NCI-H2081 (cell line): ENCODE data around the gene XRCC5.

Experiments
- DNase-seq, 2 experiments: peaks; one replicate each; lab custom pipeline; 2025; lab: John Stamatoyannopoulos, UW

XRCC5 gene

DNA sequence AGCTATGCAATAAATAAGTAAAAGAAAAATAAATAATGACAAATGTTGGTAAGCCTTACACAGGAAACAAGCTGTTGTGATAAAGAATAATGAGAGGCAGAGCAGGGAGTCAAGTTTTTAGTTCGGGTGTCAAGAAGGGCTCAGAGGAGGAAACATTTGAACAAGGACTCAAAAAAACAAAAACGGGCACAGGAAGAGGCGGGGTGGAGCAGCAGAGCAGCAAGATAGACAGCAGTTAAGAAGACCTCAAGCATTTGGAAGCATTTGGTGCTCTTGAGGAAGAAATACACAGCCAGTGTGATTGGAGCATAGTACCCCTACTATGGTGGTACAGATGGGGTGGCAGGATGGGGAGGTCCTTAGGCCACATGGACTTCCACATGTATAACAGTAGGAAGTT, 24.6 kb upstream of the XRCC5 start:
- no peak for DNase-seq

DNA sequence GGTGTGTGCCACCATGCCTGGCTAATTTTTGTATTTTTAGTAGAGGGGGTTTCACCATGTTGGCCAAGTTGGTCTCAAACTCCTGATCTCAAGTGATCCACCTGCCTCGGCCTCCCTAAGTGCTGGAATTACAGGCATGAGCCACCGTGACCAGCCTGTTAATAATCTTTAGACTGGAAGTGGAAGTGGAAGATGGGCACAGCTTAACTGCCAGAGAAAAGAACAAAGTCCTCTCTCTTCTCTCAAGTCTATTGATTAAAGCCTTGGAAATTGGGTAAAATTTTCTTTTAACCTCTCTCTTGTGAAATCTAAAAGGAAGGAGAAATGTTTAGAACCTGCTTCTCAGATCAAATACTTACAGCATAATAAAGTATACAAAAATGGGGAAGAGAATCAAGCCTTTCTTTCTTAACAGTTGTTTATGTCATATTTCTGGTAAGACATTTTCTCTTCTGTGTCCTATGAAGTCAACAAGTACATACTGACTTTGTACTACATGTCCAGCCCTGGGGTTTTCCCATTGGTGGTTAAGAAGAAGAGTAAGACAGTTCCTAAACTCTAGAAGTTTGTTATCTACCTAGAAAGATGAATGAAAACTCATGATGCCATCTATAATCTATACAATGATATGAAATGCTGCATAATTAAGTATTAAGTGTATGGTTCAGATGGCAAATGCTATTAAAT, 22.8 kb upstream of the XRCC5 start:
- DNase-seq, result no peak

DNA sequence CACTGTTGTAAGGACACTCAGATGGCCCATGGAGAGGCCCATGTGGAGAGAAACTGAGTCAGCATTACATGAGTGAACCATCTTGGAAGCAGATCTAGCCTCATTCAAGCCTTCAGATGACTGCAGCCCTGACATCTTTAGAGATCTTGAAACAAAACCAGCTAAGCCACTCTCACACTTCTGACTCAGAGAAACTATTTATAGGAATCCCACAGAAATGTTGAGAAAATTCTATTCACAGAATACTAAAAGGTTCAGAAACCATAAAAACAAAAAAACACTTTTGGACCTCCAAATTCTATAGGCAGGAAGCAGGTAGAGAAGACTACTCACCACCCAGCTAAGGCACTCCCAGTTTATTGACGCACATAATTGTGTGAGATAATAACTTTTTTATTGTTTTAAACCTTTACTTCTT, 18.8 kb upstream of the XRCC5 start:
- no peak for DNase-seq

GRCh38 chr2:216092646-216093045, 16.5 kb upstream of the XRCC5 start:
- no peak for DNase-seq

GRCh38 chr2:216094701-216095100, 14.4 kb upstream of the XRCC5 start:
- no peak for DNase-seq

DNA sequence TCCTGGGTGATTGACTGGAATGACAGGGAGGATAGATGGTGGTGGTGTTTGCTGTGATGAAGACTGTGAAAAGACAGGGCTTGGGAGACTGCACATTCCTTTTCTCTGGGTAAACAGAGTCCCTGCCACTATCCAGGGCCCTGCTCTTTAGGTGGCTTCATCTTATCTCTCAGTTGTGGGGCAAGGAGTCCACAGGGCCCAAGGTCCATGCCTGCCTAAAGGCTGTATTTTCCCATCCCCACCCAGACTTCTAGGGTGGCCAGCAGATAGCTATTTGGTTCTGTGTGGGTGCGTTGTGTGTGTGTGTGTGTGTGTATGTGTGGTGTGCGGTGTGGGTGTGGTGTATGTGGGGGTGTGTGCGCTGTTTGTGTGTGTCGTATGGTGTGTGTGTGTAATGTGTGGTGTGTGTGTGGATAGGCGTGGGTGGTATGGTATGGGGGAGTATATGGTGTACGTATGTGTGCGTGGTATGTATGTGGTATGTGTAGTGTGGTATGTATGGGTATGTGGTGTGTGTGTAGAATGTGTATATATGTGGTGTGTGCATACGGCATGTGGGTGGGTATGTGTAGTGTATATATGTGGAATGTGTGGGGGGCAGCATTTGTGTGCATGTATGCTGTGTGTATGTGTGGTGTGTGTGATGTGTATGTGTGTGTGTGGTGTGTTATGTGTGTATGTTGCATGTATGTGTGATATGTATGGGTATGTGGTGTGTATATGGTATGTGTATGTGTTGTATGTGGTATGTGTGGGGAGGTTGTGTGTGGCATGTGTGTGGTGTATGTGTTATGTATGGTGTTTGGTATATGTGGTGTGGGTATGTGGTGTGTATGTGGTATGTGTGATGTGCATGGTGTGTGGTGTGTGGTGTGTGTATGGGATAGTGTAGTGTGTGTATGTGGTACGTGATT, 10.5 kb upstream of the XRCC5 start:
- DNase-seq, result no peak

GRCh38 chr2:216101109-216101508, 8.0 kb upstream of the XRCC5 start:
- DNase-seq, result no peak

- no peak for DNase-seq
Measured at GRCh38 chr2:216103213-216103612, 5.9 kb upstream of the XRCC5 start.

- no peak for DNase-seq
Measured at GRCh38 chr2:216104691-216105090, 4.5 kb upstream of the XRCC5 start.

GRCh38 chr2:216107320-216107719, 1.8 kb upstream of the XRCC5 start:
- no peak for DNase-seq

- DNase-seq, result no peak
Measured at GRCh38 chr2:216107760-216108159, 1.4 kb upstream of the XRCC5 start.

DNA sequence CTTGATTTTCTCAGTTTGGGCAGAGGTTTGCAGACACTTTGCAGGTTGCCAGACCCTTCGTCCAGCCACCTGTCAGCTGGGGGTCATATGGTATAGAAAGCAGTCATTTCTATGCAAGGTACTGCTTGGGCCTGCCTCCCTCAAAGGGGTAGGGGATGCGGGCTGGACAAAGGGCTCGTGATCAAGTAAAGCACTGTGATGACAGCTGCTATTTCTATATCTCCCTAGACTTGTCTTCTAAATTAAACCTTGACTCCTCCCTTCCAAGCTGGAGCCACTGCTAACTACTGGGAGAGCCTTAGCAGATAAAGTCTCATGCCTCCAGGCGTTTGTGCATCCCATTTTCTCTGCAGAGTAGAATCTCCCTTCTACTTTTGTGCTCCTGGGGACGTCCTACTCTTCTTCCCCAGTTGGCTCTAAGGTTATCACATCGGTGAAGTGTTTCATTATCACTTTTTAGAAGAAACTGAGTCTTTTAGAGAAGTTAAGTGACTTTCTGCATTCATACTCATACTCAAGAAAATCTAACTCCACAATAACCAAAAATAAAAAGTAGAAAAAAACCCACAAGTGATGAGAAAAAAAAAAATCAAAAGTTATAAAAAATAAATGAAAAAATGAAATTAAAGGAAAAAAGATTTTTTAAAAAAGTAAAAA, 710 bp upstream of the XRCC5 start:
- no peak for DNase-seq

GRCh38 chr2:216109962-216110614, 940 bp downstream of the XRCC5 start:
- DNase-seq, result peak; percentile 13 to 25

DNA sequence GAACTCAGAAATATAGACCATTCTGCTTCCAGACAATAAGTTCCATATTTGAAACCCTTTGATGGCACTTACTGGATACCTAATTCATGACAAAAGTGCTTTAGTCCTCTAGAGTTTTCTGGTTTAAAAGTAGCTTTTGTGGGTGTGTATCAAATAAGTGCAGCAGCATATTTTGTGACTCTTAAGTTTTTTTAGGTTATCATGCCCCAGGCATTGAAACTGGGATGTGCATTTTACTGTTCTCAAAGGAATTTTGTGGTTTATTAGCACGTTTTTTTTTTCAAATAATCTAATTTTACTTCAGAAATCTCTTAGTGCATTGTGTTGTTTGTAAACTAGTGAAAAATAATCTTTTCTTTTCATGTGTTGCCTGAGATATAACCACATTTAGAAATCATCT, 1.5 kb downstream of the XRCC5 start:
- DNase-seq, result no peak

GRCh38 chr2:216111122-216111521, 2.0 kb downstream of the XRCC5 start:
- no peak for DNase-seq

DNA sequence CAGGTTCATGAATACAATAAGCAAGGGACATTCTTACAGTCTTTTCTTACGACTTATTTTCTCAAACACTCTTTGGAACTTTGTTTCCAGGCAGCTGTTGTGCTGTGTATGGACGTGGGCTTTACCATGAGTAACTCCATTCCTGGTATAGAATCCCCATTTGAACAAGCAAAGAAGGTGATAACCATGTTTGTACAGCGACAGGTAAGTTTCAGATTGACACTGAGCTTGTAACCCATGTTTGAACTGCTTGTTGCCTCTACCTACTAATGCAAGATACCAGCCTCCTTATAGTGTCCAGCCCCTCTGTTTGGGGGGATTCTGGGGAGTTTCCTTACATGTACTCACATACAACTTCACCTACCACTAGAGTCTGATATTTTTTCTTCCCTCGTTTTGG, 3.8 kb downstream of the XRCC5 start:
- DNase-seq, result no peak

GRCh38 chr2:216113572-216113971, 4.4 kb downstream of the XRCC5 start:
- DNase-seq, result no peak

DNA sequence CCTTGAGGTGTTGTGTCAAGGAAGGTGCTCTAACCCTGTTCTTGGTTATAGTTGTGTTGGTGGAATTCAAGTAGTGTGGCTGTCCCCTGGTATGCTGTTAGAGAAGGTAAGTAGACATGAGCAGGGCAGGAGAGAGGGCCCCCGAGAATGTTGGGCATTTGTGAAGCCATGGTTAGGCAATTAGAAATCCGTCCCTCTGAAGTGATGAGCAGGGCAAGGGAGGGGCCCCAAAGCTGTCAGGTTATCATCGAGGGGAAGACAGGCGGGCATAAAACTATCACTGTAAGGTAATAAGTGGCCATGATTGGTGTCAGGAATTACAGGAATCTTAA, 5.2 kb downstream of the XRCC5 start:
- no peak for DNase-seq

DNA sequence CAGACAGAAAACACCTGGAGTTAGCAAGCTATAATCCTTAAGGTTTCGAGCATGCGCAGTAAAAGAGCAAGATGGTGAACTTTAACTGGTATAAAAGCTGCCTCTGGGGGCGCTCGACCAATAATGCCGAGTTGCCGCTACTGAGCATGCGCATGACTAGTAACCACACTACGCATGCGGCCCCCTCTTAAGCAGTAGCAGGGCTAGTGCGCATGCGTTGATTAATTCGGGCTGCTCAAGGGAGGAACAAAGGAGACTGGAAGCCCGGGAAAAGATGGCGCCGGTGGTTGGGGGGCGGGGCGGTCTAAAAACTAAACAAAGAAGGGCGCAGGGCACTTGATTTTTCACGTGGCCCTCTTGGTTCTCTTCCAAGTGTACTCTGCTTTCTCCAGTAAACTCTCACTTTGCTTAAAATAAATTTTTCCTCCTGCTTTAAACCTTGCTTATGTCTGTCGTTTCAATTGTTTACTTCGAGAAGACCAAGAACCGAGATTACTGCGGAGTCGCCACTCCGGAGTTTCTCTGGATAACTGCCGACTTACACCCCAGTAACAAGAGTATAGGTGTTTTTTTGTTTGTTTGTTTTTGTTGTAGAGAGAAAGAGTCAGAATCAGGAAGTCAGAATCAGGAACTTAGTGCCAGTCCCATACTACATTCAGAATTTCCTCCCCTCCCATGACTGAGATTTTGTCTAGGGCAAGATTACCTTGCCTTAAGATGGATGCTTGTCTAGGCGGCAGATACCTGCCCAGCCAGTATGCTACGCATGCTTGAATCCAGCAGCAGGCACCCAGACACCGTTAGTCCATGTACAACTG, 5.8 kb downstream of the XRCC5 start:
- peak; percentile 98 to 99 for DNase-seq

DNA sequence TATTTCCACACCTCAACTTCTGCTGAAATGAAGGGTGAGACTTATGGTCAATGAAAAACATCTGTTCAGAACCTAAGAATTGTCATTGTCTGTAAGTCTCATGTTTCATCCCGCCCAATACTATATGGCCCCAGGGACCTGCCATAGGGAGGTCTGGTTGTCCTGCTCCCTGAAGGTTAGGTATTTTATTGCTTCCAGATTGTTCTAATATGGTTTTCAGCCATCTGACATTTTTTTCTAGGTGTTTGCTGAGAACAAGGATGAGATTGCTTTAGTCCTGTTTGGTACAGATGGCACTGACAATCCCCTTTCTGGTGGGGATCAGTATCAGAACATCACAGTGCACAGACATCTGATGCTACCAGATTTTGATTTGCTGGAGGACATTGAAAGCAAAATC, 7.3 kb downstream of the XRCC5 start:
- DNase-seq, result no peak

DNA sequence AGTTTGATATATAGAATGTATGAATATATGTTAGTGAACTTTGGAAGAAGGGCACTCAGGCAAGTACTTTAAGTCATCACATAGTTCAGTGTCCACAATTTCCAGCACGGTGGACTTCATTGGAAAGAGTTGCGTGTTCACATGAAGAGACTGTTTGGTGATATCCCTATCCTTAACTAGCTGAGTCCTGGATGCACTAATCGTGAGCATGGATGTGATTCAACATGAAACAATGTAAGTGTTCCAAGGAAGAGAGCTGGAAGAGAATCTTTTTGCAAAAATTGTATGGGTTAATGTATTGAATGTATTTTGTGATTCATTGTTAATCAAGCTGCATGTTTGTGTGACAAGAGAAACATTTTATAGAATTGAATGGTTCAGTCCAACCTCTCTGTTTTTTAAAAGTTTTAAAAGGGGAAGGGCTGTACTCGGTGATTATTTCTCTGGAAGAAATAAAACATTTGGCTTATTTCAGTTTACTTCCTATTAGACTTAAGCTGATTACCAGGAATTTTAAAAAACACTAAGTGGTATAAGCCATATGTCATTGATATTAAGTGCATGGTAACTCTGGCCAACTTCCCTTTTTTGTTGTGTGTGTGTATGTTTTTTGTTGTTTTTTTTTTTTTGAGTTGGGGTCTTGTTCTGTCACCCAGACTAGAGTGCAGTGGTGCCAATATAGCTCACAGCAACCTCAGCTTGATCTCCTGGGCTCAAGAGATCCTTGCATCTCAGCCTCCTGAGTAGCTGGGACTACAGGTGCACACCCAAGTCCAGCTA, 8.6 kb downstream of the XRCC5 start:
- DNase-seq, result no peak
